Measurements from ENCODE around the gene LRRC43.
"Not testable (repeated sequence)": the region's sequence is repeated elsewhere in the genome, so short reads cannot be mapped to it uniquely, and the experiment has no call there.

LRRC43 gene

DNA sequence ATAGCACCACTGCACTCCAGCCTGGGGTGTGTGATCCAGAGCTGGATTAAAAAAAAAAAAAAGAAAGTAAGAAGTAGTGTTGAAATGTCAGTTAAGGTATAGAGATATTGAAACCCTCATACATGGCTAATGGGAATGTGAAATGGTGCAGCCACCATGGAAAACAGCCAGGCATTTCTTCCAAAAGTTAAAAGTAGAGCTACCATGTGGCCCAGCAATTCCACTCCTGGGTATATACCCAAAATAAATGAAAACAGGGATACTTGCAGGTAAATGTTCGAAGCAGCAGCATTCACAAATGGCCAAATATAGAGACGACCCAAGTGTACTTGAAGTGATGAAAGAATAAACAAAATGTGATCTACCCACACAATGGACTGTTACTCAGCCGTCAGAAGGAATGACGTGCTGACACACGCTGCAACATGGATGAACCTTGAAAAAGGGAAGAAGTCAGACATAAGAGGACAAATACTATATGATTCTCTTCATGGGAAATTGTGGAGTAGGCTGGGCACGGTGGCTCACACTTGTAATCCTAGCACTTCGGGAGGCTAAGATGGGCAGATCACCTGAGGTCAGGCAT, 24.1 kb upstream of the LRRC43 start:
- no peak for DNase-seq

DNA sequence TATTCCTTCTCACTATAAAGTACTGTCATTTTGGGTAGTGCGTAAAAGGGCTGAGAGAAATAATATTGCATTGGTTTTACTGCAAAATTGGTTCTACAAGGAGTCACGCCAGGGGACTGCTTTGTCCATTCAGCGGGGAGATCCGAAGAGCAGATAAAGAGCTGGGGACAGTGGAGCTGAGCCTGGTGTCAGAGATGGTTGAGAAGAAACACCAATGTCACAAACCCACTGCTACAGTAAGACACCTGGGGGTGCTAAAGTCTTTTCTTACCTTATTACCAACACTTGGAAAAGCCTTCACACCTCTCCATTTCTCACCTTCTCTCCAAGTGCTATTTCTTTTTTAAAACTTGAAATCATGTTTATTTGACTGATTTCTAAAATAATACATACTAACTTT, 23.0 kb upstream of the LRRC43 start:
- no peak for DNase-seq

DNA sequence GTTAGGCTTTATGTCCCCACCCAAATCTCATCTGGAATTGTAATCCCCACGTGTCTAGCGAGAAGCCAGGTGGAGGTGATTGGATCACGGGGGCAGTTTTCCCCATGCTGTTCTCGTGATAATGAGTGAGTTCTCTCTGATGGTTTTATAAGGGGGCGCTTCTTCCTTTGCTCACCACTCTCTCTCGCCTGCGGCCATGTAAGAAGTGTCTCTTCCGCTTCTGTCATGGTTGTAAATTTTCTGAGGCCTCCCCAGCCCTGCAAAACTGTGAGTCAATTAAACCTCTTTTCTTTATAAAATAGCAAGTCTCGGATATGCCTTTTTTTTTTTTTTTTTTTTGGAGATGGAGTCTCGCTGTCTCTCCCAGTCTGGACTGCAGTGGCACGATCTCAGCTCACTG, 22.2 kb upstream of the LRRC43 start:
- no peak for DNase-seq

DNA sequence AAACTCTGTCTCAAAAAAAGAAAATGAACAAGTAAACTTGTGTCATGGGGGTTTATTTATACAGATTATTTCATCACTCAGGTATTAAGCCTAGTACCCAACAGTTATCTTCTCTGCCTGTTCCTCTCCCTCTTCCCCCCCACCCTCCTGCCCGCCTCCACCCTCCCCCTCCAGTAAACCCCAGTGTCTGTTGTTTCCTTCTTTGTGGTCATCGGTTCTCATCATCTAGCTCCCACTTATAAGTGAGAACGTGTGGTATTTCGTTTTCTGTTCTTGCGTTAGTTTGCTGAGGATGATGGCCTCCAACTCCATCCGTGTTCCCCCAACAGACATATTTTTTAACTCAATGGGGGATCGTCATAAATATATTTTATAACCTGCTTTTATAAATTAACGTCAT, 21.2 kb upstream of the LRRC43 start:
- DNase-seq: no peak

DNA sequence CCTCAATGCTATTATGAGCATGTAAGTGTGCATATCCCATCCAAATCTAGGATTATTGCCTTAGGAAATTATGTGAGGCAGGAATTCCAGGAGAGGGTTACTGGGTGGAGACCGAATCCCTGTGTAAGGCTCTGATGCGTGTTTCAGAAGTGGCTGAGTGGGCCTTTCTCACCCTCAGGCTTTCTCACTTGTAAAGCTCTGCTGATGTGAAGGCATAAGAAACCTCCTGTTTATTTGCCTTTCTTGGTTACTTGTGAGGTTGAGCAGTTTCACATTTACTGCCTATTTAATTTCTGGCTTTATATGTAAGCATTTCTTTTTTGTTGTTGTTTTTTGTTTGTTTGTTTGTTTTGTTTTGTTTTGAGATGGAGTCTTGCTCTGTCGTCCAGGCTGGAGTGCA, 19.9 kb upstream of the LRRC43 start:
- no peak for DNase-seq

DNA sequence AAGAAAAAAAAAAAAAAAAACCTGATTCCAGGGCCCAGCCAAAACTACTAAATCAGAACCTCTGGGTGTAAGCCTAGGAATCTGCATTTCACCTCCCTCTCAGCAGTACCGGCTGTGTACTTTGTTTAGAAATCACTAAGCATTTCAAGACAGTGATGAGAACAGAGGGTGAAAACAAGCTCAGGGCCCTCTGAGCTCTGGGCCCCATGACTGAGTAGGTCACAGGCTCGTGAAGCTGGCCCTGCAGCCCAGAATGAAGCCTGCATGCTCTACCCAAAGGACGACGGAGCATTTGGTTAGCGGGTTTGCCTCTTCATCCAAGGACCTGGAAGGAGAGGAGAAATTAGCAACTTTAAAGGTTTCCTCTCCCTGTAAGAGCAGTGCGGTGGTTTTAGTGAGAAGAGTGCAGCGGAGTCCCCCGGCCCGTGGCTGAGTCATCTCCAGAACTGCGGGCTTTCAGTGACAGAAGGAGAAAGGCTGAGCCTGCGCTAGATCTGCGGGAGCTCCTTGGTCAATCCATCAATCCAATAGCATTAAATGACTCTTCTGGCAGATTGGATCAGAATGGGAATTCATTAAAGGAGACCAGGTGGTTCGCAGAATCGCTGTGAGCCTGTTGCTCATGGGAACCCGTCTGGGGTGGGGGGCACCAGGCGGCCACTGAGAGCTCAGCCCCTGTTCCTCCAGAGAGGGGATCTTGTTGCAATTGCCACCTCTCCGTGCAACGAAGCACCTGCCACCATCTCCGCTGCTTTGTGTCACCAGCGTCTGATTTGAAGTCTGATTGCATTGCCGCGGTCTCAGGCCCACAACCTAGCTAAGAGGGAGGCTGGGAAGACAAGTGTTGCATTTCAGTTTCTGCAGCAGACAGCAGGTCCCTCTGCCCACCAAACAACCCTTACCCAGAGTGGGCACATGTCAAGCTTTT, 16.2 kb upstream of the LRRC43 start:
- peak; percentile 74 for DNase-seq

DNA sequence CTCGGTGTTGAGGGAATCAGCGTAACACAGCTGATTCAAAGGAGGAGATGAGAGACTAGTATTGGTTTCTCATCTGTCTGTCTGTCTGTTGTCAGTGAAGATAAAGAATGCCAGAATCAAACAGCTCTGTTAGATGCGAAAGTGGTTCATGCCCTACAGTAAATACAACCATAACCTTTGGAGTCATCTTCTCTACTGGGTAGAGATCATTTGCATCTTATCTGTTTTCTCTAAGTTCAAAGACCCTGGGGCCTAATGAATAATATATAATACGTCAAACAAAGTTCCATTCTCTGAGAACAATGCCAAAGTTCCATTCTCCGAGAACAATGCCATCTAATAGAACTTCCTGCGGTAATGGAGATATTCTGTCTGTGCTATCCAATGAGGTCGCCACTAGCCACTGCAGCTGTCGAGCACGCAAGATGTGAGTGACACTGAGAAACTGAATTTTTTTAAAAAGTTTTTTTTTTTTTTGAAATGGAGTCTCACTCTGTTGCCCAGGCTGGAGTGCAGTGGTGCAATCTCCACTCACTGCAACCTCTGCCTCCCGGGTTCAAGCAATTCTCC, 15.5 kb upstream of the LRRC43 start:
- DNase-seq: no peak

DNA sequence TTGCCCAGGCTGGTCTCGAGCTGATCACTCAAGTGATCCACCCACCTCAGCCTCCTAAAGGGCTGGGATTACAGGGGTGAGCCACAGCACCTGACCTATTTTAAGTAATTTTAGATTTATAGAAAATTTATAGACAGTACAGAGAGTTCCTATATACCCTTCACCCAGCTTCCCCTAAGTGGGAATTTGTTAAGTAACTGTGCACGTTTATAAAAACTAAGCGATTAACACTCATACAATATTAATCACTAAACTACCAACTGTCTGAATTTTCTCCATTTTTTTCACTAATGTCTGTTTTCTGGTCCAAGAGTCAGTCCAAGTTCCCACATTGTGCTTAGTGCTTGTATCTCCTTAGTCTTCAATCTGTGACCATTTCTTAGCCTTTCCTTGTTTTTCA, 14.4 kb upstream of the LRRC43 start:
- no peak for DNase-seq

DNA sequence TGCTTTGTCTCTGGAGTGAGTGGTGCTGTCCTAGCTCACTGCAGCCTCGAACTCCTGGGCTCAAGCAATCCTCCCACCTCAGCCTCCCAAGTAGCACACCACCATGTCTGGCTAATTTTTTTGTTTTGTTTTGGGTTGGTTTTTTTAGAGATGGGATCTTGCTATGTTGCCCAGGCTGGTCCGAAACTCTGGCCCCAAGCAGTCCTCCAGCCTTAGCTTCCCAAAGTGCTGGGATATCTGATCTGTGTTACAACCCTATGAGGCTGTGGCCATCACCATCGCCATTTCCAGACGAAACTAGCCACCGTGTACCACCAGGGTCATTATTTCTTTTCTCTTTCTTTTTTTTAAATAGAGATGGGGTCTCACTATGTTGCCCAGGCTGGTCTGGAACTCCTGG, 11.5 kb upstream of the LRRC43 start:
- DNase-seq: no peak

DNA sequence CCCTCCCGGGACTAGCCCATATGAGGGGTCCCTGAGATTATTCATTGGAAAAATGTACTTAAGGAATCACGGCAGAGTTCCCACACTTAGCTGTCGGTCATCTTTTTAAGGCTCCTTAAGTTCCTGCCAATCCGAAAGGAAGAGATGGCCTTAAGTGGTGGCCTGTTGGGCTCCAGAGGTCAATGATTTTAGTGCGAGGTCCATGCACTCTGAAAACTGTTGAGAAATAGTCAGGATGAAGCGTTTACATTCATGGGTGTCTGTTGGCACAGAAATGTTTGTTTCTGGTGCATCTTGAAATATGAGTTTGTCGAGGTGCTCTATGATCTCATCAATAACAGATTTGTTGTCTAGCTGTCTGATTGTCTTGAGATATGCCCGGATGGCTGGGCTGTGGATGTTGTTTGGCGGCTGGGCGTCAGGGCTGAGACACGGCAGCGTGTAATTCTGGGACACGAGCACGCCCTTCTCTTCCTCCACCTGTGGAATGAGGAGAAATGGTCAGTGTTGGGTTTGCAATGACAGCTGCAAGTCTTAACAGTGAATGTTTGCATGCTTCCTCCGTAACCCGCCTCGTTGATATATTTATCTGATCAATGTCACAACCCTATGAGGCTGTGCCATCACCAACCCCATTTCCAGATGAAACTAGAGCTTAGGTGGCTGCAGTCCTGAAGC, 10.5 kb upstream of the LRRC43 start:
- DNase-seq: no peak

DNA sequence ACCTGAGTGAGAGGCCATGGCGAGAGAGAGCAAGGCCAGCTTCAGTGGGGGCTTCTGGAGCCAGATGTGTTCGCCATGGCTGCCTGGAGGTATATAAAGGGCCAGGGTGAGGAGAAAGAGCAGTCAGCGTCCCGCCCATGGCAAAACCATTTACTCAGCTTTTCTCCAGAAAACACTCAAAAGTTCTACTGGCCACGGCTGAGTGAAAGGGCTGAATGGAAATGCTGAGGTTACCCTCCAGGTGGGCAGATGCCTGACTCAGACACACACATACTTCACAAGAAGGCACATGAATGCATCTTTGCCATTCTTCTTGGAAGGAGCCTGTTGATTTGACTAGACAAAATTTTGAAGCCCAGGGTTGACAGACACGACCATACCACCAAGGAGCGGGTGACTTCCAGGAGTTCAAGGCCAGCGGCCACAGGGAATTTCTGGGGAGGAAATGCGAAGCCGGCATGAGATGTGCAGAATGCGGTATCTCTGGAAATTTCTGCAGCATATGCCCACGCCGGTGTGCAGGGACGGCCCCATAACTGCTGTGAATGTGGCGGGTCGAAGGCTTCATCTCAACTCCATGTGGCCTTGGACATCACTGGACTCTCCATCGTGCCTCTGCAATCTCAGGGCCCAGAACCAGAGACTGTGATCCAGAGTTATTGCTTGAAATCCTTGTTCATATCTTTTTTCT, 8.6 kb upstream of the LRRC43 start, which contains the start of gene IL31:
TSS of gene IL31 (minus strand) at position 67 of the 691 bp plus-strand sequence. CDS start at position 18, 49 bp downstream.
- peak; percentile 67 for DNase-seq

DNA sequence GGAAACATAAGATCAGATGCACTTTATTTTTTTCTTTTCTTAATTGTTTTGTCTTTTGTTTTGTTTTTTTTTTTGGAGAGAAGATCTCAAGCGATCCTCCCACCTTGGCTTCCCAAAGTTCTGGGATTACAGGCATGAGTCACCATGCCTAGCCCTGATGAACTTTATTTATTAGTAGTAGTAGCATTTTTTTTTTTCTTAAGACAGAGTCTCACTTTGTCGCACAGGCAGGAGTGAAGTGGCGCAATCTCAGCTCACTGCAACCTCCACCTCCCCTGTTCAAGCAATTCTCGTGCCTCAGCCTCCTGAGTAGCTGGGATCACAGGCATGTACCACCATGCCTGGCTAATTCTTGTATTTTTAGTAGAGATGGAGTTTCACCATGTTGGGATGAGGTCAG, 6.5 kb upstream of the LRRC43 start:
- DNase-seq: not testable (repeated sequence)

DNA sequence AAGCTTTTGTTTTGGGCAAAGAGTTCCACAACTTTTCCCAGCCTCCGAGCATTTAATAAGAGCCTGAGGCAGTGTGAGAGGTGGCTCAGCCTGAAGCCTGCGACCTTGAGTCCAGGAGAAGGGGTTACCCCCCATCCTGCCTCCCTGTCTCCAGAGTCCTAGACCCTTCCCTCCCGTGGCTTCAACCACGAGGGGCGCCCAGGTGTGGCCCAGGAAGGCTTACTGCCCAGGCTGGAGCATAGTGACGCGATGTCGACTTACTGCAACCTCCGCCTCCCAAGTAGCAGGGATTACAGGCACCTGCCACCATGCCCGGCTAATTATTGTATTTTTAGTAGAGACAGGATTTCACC, 641 bp downstream of the LRRC43 start:
- no peak for DNase-seq

DNA sequence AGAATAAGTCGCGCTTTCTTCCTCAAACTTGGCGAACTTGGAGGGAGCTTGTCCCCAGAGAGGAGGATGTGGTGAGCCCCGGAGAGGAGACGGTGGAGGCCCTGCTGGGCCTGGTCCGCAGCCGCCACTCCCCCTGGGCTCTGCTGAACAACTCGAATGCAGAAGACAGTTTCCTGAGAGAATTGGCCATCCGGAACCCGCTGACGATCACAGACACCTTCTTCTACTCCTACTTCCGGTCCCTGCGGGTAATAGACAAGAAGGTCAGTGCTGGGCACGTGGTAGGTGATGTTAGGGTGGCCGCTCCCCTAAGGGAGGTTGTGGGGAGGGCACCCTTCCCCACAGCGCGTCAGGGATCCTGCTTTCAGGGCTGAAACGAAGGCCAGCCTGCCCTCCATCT, 1.6 kb downstream of the LRRC43 start:
- DNase-seq: no peak

DNA sequence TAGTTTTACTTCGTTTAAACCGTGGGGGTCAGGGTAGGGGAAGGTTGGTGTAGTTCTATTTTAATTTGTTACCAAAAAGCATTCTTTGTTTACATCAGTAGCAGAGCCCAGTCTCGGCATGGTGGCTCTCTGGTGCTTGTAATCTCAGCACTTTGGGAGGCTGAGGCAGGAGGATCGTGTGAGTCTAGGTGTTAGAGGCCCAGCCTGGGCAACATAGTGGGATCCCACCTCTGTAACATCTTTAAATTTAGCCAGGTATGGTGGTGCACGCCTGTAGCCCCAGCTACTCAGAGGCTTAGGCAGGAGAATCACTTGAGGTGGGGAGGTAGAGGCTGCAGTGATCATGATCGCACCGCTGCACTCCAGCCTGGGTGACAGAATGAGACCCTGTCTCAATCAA, 2.2 kb downstream of the LRRC43 start:
- DNase-seq: no peak

DNA sequence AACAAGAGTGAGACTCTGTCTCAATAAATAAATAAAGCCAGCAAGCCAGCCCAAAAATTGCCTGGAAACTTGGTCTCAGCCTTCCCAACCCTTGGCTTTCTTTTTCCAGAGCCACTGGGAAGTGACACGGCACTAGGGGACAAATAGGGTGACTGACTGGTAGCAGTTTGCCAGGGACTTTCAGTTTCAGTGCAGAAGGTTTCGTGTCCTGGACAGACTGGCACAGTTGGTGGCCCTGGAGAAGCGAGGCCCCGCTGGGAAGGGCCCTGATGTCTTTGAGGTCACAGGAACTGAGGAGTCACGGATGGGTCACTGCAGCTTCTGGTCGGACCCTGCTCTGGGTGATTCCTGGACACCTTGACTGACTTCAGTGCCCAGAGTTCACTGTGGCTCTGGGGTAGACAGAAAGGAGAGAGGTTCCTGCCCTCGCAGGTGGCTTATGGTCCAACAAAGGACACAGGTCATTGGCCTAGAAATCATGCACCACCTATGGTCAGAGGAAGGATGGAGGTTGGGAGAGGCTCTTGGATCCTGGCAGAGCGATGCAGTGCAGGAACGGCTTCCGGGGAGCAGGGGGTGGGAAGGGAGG, 2.7 kb downstream of the LRRC43 start:
- DNase-seq: no peak

DNA sequence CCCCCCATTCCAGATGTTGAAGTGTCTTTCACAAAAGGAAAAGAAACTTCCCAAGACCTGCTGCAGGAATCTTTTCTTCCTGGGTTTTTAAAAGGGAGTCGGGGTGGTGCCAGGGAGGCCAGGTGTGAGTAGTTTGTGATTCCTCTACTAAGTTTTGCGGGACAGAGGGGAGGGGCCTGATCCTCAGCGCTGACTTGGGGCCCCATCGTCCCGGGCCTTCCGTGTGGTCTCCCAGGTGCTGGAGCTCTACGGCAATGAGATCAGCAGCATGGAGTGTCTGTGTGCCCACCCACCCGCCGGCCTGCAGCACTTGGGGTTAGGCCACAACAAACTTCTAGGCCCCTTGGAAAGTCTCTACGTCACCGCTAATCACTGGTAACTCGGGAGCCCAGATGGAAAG, 4.5 kb downstream of the LRRC43 start:
- no peak for DNase-seq

DNA sequence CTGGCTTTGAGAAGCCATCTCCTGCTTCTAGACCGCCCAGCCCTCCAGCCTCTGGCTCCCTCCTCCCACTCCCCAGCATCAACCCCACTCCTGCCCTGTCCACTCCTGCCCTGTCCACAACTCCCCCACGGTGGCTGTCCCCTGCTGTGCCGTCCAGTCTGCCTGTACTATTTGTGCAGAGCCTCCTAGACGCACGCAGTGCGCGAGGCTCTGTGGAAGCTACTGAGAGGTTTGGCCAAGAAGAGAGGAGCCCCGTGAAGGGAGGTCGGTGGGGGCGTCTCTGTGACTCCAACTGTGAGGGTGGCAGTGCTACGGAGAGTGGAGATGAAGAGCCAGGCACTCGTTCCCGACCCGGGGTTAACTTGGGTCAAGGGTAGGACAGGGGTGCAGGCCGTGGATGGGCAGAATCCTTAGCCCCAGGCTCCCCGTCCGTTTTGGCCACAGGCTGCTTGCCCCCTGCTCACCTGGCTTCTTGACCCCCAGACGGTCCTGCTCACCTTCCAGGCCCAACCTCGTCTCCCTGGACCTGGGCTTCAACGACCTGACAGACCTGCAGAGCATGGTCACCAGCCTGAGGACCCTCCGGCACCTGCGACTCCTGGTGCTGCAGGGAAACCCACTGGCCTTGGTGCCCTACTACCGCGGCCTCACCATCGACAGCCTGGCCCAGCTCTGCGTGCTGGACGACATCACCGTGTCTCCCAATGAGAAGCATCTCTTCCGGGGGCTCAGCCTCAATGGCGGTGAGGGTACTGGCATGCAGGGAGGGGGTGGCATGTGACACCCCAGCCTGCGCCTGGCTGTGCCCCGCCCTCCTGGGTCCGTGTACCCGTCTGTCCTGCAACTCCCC, 6.9 kb downstream of the LRRC43 start:
- no peak for DNase-seq

DNA sequence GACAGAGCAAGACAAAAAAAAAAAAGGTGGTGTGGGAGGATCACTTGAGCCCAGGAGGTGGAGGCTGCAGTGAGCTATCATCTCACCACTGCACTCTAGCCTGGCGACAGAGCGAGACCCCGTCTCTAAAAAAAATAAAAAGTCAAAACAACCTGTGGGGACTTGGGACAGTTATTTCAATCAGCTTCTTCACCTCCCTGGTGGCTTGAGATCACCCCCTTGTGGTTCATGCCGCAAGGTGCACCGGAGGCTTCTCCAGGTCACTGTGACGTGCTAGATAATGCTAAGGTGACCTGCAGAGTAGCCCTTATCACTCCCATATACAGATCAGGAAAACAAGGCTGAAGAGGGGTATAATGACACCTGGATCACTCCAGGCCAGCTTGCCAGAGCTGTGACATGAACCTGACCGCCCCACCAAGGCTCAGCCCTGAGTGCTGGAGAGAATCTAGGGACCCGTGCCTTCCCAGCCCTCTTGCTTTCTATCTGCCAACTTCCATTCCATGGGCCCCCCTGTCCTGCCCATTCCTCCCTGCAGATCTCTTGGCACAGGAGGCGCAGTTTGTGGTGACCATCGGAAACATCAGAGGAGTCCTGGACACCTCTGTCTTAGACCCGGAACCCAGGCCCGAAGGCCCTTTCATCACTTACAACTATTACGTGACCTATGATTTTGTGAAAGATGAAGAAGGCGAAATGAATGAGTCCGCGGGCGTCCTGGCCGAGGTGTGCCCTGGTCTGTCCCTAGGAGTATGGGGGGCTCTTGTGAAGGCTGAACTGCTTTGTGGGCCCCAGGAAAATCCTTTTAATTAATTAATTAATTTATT, 8.1 kb downstream of the LRRC43 start:
- peak; percentile 85 for DNase-seq

DNA sequence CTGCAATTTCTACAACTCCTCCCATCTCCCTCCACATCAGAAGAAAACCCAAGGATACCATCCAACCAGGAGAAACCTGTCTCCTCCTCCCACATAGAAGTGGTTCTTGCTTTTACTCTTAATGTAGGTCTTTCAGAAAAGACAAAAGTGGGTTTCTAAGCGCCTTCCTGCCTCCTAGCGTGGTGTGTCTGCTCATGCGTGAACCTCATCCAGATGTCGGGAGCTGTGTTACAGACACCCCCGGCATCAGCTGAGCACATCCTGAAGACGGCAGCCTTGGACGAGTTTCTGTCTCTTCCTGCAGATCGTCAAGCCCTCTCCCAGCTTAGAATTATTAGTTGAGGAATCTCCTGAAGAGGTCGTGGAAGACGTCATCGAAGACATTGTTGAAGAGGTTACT, 9.5 kb downstream of the LRRC43 start:
- no peak for DNase-seq

DNA sequence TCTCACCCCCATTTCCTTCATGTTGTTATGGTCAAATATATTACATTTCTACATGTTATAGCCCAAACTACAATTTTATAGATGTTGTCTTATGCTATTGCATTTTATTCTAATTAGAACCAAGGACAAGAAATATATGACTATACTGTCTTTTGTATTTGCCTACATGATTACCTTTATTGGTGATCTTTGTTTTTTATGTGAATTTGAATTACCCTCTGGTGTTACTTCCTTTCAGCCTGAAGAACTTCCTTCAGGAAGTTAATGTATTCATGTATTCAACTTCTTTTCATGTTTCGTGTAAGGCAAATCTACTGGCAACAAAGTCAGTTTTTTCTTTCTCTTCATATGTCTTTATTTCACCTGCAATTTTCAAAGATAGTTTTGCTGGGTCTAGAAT, 11.9 kb downstream of the LRRC43 start:
- no peak for DNase-seq

Measured in activated CD4-positive, alpha-beta T cell treated with anti-CD3 and anti-CD28 coated beads for 48 hours (primary cell).